Calu3 (cell line): ENCODE results near the gene NOP9. TPM values are rescaled to one million over a fixed set of nuclear protein-coding genes. Genes with fewer than 3 reads are reported as not detected.

Experiments used
- total RNA-seq: library from RNA; stranded (reverse); gene quantifications from 2 replicates; pipeline ENCODE4 v1.2.3, GENCODE V29; 2022

NOP9 gene
- total RNA-seq, 1 experiment from 2014 or later, result 35.9 TPM

Other genes with a start within 250 kb of the NOP9 start
- gene CARMIL3, start 247.8 kb upstream of the NOP9 start, total RNA-seq, result 0.33 and 0.42 TPM in 2 replicates
- gene CPNE6, start 228.3 kb upstream of the NOP9 start, total RNA-seq, result not detected in 2 replicates
- 38.0 and 43.6 TPM in 2 replicates for gene PCK2, start 205.5 kb upstream of the NOP9 start, total RNA-seq
- gene DCAF11, start 185.1 kb upstream of the NOP9 start, total RNA-seq, result 58.2 and 63.4 TPM in 2 replicates
- 1.8 and 2.3 TPM in 2 replicates for gene NRL, start 184.9 kb upstream of the NOP9 start, total RNA-seq
- gene FITM1, start 169.2 kb upstream of the NOP9 start, total RNA-seq, result 0.47 and 0.98 TPM in 2 replicates
- gene PSME1, start 163.7 kb upstream of the NOP9 start, total RNA-seq, result 259 and 289 TPM in 2 replicates
- 38.0 and 39.2 TPM in 2 replicates for gene EMC9, start 158.3 kb upstream of the NOP9 start, total RNA-seq
- 288 and 359 TPM in 2 replicates for gene PSME2, start 153.2 kb upstream of the NOP9 start, total RNA-seq
- 95.9 and 103 TPM in 2 replicates for gene RNF31, start 152.4 kb upstream of the NOP9 start, total RNA-seq
- gene IRF9, start 138.6 kb upstream of the NOP9 start, total RNA-seq, result 124 and 184 TPM in 2 replicates
- 37.5 and 42.7 TPM in 2 replicates for gene REC8, start 127.8 kb upstream of the NOP9 start, total RNA-seq
- 82.6 and 86.4 TPM in 2 replicates for gene IPO4, start 111.0 kb upstream of the NOP9 start, total RNA-seq
- gene TM9SF1, start 104.4 kb upstream of the NOP9 start, total RNA-seq, result 68.0 and 70.9 TPM in 2 replicates
- 0.47 TPM in 1 of 2 replicates, not detected in the other for gene TSSK4, start 94.2 kb upstream of the NOP9 start, total RNA-seq
- 53.2 and 60.8 TPM in 2 replicates for gene CHMP4A, start 86.4 kb upstream of the NOP9 start, total RNA-seq
- 7.4 and 8.9 TPM in 2 replicates for gene MDP1, start 83.8 kb upstream of the NOP9 start, total RNA-seq
- 192 and 198 TPM in 2 replicates for gene NEDD8, start 67.5 kb upstream of the NOP9 start, total RNA-seq
- gene GMPR2, start 66.9 kb upstream of the NOP9 start, total RNA-seq, result 61.3 and 63.4 TPM in 2 replicates
- 38.3 and 40.4 TPM in 2 replicates for gene TINF2, start 57.2 kb upstream of the NOP9 start, total RNA-seq
- 4.5 and 7.5 TPM in 2 replicates for gene TGM1, start 36.7 kb upstream of the NOP9 start, total RNA-seq
- 35.3 and 42.2 TPM in 2 replicates for gene RABGGTA, start 28.3 kb upstream of the NOP9 start, total RNA-seq
- 18.6 and 19.7 TPM in 2 replicates for gene DHRS1, start 70 bp upstream of the NOP9 start, total RNA-seq
- 0.17 TPM in 1 of 2 replicates, not detected in the other for gene CIDEB, start 8.1 kb downstream of the NOP9 start, total RNA-seq
- gene LTB4R2, start 10.3 kb downstream of the NOP9 start, total RNA-seq, result 19.3 and 25.8 TPM in 2 replicates
- gene LTB4R, start 11.7 kb downstream of the NOP9 start, total RNA-seq, result 13.4 and 18.7 TPM in 2 replicates
- gene ADCY4, start 35.2 kb downstream of the NOP9 start, total RNA-seq, result 3.0 and 3.4 TPM in 2 replicates
- 11.0 and 12.6 TPM in 2 replicates for gene RIPK3, start 40.1 kb downstream of the NOP9 start, total RNA-seq
- gene NFATC4, start 68.3 kb downstream of the NOP9 start, total RNA-seq, result 10.7 and 12.8 TPM in 2 replicates
- gene NYNRIN, start 99.2 kb downstream of the NOP9 start, total RNA-seq, result 7.5 and 8.4 TPM in 2 replicates
- 0.99 and 1.7 TPM in 2 replicates for gene CBLN3, start 129.8 kb downstream of the NOP9 start, total RNA-seq
- gene KHNYN, start 130.1 kb downstream of the NOP9 start, total RNA-seq, result 47.6 and 54.6 TPM in 2 replicates
- gene SDR39U1, start 142.9 kb downstream of the NOP9 start, total RNA-seq, result 43.7 and 59.0 TPM in 2 replicates
- not detected in 2 replicates for gene CMA1, start 208.4 kb downstream of the NOP9 start, total RNA-seq